Heart right ventricle (tissue), 16 donors: ENCODE data around the gene STK38. TPM values are rescaled to one million over a fixed set of nuclear protein-coding genes. Genes with fewer than 3 reads are reported as not detected.

Experiments
- ATAC-seq, 8 donors: fragments of 200-7000 bp; cut with Tn5 transposase; one replicate each; pipeline ENCODE4 v1.9.1; 2020; ENCODE audit warnings: mild to moderate bottlenecking in 8 of 8, moderate library complexity in 8 of 8, moderate number of reproducible peaks in 1 of 8
- DNase-seq, 2 donors: peaks; one replicate each; pipeline ENCODE4 v3.0.0-alpha.2; 2020
- H3K27ac ChIP-seq, 10 donors: fragments of 200-600 bp; sonication (generic) in 2 of 10; one replicate each; pipeline versions ENCODE4 v1.5.0 to v1.8.0; 2020 to 2022; ENCODE audit warnings: mild to moderate bottlenecking in 3 of 10
- H3K27me3 ChIP-seq, 7 donors: fragments of 200-600 bp; one replicate each; pipeline ENCODE4 v1.8.0; 2021 to 2022; ENCODE audit warnings: mild to moderate bottlenecking in 2 of 7
- H3K36me3 ChIP-seq, 9 donors: fragments of 200-600 bp; sonication (generic) in 1 of 9; one replicate each; pipeline versions ENCODE4 v1.5.0 to v1.8.0; 2020 to 2022; ENCODE audit warnings: mild to moderate bottlenecking in 2 of 9
- H3K4me1 ChIP-seq, 9 donors: fragments of 200-600 bp; sonication (generic) in 1 of 9; one replicate each; pipeline versions ENCODE4 v1.5.0 to v1.8.0; 2020 to 2022; ENCODE audit warnings: mild to moderate bottlenecking in 4 of 9
- H3K4me3 ChIP-seq, 10 donors: fragments of 200-600 bp; sonication (generic) in 2 of 10; one replicate each; pipeline versions ENCODE4 v1.5.0 to v1.8.0; 2020 to 2022; ENCODE audit warnings: mild to moderate bottlenecking in 7 of 10, moderate library complexity in 2 of 10
- H3K9me3 ChIP-seq, 11 donors: fragments of 200-600 bp in 10 of 11; sonication (generic) in 2 of 11; one replicate each; pipeline versions ENCODE4 v1.5.0 to v1.8.0; 2013 to 2022; ENCODE audit warnings: mild to moderate bottlenecking in 2 of 11, control low read depth in 1 of 11, moderate library complexity in 1 of 11
- WGBS, 2 donors: extraction: QIAGEN DNeasy Blood & Tissue Kit; methylation state at CpG; one replicate each; pipeline ENCODE4 v1.1.7; 2013; ENCODE audit warnings: inconsistent platforms in 1 of 2; 5-methylcytosine and 5-hydroxymethylcytosine counted together
- intact Hi-C, 10 donors: fragments of 100-400 bp; cut with DNase I; formaldehyde crosslinking; loops; one replicate each; pipeline versions ENCODE4 v1.11.1 to v1.14.2; 2022
- polyA plus RNA-seq, 2 donors: library from polyadenylated mRNA; stranded (reverse); fragments of 200-250 nt; gene quantifications; one replicate each; pipeline ENCODE4 v1.2.3, GENCODE V29; 2013
- total RNA-seq, 10 donors: library from RNA; stranded (reverse); fragmentation: NEBNext Ultra II Directional in 3 of 10; extraction: Animal tissue kit (Norgen Biotek cat#: 25700) in 3 of 10; gene quantifications; one replicate each; pipeline versions ENCODE4 v1.2.1 to v1.2.4, GENCODE V29; 2021 to 2023
- TF ChIP-seq, protein P1 (sequence below), 9 donors: fragments of 200-600 bp; sonication (generic) in 2 of 9; IDR thresholded peaks; one replicate each; pipeline versions ENCODE4 v1.5.0 to v1.8.0; 2021 to 2022; ENCODE audit warnings: antibody characterized with exemption in 9 of 9, mild to moderate bottlenecking in 5 of 9, moderate library complexity in 1 of 9
- donor health status: Arrhythmogenic right ventricular cardiomyopathy.
- donor health status: ischemic (EF 13 %, LVEDD 7.1; RV severe dilation, severe dysfunction).
- donor health status: healthy with polysubstance abuse.
- donor health status: DM: no; HTN: yes; CAD: no.
- donor health status: DM: no; HTN: no; CAD: no.
- donor health status: ischemic (EF 25% LVEDD 6.9; RV normal size, moderate dysfunction).
- donor health status: ischemic (EF 25% LVEDD 5.7; RV mildly dilated, moderate dysfunction).
- donor health status: healthy.
- donor health status: DM: yes; HTN: yes; CAD: no.
- donor health status: Ischemic cardiomyopathy.
- donor health status: ischemic (EF 35%, LVEDD 5.7; RV mildly dilated, moderate dysfunction).
- donor health status: nonischemic (EF 11% LVEDD 7.7; RV severe dilation, severe dysfunction).
- donor health status: DM: yes; HTN: yes; CAD: no.
- donor health status: PGD.
- donor health status: ischemic (EF 29% LVEDD 5.4; RV normal size, mild dysfunction).
- donor health status: nonischemic (EF 23%, LVEDD 6.1; RV moderate dilation, normal function).

The STK38 gene
- total and polyA plus RNA-seq, 12 donors, result 12.9 to 23.8 (median 21.5) TPM

DNA sequence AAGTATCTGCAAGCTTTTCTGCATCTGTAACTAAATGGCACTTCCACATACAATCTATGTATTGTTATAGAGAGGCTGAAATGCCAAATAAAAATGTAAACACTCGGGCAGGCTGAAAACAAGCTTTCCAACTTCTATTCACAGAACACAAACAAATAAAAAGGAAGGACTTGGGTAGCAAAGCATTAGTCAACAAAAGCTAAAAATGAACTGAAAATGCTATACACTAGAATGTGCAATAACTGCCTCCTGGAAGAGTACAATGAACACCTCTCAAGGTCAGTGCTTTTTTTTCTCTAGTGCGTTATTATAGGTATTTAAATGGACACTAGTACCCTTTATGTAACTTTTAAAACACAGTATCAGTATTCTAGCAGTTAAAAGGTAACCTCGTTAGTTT, 31.4 kb downstream of the STK38 start:
- Histone ChIP-seq H3K4me1 (peaks cover 0 to 13% (median 0%) of the 10 kb centered on the region in 9 donors), H3K27ac (no peak overlapping the region), H3K27me3 (no peaks in the 10 kb centered on the region), H3K4me3 (no peak overlapping the region), H3K9me3 (no peaks in the 10 kb centered on the region), H3K36me3 (peaks cover 0 to 98% (median 43%) of the 10 kb centered on the region in 9 donors)
- intact Hi-C loops, result loop anchor here in 1 of 10 donors (10.0 kb wide), 1 partner anchor 51 kb away; no protein-coding TSS in a partner anchor
- WGBS, 2 donors, result 85 to 88% methylated on average over 3 of the region's 3 CpGs
- ATAC-seq (no peak), DNase-seq (no peak)
- TF ChIP-seq, protein P1, sequence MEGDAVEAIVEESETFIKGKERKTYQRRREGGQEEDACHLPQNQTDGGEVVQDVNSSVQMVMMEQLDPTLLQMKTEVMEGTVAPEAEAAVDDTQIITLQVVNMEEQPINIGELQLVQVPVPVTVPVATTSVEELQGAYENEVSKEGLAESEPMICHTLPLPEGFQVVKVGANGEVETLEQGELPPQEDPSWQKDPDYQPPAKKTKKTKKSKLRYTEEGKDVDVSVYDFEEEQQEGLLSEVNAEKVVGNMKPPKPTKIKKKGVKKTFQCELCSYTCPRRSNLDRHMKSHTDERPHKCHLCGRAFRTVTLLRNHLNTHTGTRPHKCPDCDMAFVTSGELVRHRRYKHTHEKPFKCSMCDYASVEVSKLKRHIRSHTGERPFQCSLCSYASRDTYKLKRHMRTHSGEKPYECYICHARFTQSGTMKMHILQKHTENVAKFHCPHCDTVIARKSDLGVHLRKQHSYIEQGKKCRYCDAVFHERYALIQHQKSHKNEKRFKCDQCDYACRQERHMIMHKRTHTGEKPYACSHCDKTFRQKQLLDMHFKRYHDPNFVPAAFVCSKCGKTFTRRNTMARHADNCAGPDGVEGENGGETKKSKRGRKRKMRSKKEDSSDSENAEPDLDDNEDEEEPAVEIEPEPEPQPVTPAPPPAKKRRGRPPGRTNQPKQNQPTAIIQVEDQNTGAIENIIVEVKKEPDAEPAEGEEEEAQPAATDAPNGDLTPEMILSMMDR (IDR thresholded peaks at IDR 0.05), result no peak

DNA sequence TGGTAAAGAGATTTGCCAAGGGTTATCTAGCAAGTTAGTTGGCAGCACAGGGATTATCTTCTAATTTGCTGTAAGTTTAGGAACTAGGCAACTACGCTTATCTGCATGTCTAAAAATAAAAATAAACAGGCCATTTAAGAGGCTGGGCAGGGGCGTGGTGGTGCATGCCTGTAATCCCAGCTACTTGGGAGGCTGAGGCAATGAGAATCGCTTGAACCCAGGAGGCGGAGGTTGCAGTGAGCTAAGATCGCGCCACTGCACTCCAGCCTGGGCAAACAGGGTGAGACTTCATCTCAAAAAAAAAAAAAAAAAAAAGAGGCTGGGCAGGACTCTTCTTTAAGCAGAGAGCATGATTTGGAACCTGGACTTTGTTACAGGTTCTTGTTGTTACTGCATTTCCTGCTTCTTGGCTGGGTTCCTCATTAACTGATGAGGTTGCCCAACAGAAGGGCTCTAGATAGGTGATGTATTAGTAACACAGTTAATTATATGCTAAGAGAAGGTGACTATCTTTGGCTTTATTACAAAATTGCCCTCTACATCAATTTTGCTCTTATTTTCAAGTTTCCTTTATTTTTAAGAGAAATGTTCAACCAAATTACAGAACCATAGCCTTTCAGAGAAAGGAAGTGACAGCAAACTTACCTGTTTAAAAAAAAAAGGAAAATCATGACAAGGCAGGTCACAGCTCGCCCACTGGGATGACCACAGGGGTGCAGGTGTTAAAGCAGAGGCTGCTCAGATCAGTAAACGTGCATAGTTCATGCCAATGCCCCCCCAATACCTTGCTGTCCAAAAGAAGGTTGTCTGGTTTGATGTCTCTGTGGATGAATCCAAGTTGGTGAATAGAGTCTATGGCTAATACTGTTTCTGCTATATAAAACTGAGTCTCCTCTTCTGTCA, 32.5 kb downstream of the STK38 start:
- intact Hi-C loops, result loop anchor here in 1 of 10 donors (10.0 kb wide), 1 partner anchor 50 kb away; no protein-coding TSS in a partner anchor
- no peak overlapping the region for H3K27ac ChIP-seq
- WGBS, 2 donors, result 87 to 90% methylated on average over 8 of the region's 8 CpGs
- no peaks in the 10 kb centered on the region for H3K27me3 ChIP-seq
- no peak for ATAC-seq
- H3K4me1 ChIP-seq, result peaks cover 0 to 13% (median 0%) of the 10 kb centered on the region in 9 donors
- H3K9me3 ChIP-seq, result no peaks in the 10 kb centered on the region
- TF ChIP-seq, protein P1 (IDR thresholded peaks at IDR 0.05), result no peak
- H3K4me3 ChIP-seq, result no peak overlapping the region
- peaks cover 0 to 98% (median 33%) of the 10 kb centered on the region in 9 donors for H3K36me3 ChIP-seq
- no peak for DNase-seq

DNA sequence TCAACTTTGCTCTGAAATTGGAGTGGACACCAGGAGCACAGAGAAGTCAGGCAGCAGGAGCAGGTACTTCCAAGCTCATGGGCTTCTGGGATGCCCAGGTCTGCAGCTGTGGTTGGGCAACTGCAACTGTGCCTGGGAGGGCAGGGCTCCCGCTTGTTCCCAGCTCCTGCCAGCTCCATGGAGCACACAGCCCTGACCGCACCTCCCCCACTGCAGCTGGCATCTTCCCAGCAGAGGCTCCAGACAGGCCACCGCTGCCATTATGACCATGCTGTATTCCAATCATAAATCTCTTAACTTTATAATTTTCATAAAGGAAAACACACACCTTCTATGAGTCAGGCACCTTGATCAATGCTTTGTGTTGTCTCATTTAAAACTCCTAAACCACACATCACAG, 36.9 kb downstream of the STK38 start:
- intact Hi-C loops, result loop anchor here in 1 of 10 donors (10.0 kb wide), 1 partner anchor 46 kb away; no protein-coding TSS in a partner anchor
- H3K4me3 ChIP-seq, result no peak overlapping the region
- no peaks in the 10 kb centered on the region for H3K27me3 ChIP-seq
- no peak overlapping the region for H3K27ac ChIP-seq
- TF ChIP-seq, protein P1 (IDR thresholded peaks at IDR 0.05), result no peak
- H3K9me3 ChIP-seq, result no peaks in the 10 kb centered on the region
- DNase-seq (peak in 1 of 2 donors; percentile 25), ATAC-seq (peak in 6 of 8 donors; percentile 27 to 57 (median 48))
- peaks cover 0 to 96% (median 29%) of the 10 kb centered on the region in 9 donors for H3K36me3 ChIP-seq
- WGBS, 2 donors, result 91 to 92% methylated on average over 3 of the region's 3 CpGs
- peaks cover 0 to 10% (median 0%) of the 10 kb centered on the region in 9 donors for H3K4me1 ChIP-seq

DNA sequence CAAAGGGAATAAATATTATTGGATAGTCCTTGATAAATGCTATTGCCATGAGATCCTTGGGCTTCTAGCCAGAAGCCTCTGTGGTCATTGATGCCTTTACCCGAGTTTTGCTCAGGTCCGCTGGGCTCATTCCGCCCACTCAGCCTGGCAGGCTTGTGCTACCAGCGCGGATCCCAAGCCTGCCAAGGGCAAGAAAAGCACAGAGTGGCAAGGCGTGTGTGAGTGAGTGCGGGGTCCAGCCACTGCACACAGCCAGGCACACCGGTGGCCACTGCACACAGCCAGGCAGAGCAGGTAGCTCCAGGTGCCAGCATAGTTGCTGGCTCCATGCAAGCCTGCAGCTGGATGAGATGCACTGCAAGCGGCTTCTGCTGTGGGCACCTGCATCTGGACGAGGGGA, 38.7 kb downstream of the STK38 start:
- Histone ChIP-seq H3K9me3 (no peaks in the 10 kb centered on the region), H3K27ac (no peak overlapping the region), H3K36me3 (peaks cover 0 to 98% (median 34%) of the 10 kb centered on the region in 9 donors), H3K4me3 (no peak overlapping the region), H3K4me1 (peaks cover 0 to 14% (median 0%) of the 10 kb centered on the region in 9 donors), H3K27me3 (no peaks in the 10 kb centered on the region)
- intact Hi-C loops, result no loop called here
- TF ChIP-seq, protein P1 (IDR thresholded peaks at IDR 0.05), result no peak
- WGBS, 2 donors, result 91 to 94% methylated on average over 10 of the region's 10 CpGs
- DNase-seq (no peak), ATAC-seq (no peak)
